Measurements from ENCODE around the gene BHLHE40. TPM values are rescaled to one million over a fixed set of nuclear protein-coding genes. Genes with fewer than 3 reads are reported as not detected.

Gene BHLHE40
- total and polyA plus RNA-seq, 2 of the 13 experiments (the other 11 are each of a cell fraction or from before 2014, with no cell fraction given): 1.8 to 51.0 TPM

DNA sequence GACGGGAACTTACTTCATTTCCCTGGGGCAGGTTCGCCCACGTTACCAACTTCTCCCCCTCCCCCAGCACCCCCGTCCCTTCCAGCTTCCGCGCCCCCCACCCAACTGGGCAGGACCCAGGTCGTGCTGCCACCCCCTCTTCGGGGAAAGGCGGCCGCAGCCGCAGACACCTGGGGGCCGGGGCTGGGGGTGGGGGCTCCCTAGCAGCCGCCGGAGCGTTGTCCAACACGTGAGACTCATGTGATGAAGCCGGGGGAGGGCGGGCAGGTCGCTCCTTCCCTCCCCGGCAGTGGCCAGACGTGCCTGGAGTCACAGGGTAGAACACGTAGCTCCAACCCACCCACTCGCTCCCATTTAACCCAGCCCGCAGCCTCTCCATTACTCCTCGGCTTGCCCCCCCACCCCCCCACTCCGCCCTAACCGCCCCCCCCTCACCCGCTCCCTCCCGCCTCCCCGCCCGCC lies 240 bp upstream of the BHLHE40 start (continued):
- TF ChIP-seq, protein P1, sequence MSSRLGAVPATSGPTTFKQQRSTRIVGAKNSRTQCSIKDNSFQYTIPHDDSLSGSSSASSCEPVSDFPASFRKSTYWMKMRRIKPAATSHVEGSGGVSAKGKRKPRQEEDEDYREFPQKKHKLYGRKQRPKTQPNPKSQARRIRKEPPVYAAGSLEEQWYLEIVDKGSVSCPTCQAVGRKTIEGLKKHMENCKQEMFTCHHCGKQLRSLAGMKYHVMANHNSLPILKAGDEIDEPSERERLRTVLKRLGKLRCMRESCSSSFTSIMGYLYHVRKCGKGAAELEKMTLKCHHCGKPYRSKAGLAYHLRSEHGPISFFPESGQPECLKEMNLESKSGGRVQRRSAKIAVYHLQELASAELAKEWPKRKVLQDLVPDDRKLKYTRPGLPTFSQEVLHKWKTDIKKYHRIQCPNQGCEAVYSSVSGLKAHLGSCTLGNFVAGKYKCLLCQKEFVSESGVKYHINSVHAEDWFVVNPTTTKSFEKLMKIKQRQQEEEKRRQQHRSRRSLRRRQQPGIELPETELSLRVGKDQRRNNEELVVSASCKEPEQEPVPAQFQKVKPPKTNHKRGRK (CRISPR knock-in tag; IDR thresholded peaks at IDR 0.05): no peak
- TF ChIP-seq HNRNPK (IDR thresholded peaks at IDR 0.05; ENCODE audit: low read depth, low read length, poor library complexity, severe bottlenecking) (no peak), HES4 (CRISPR knock-in tag; IDR thresholded peaks at IDR 0.05; ENCODE audit: borderline replicate concordance) (no peak), ZNF747 (CRISPR knock-in tag; IDR thresholded peaks at IDR 0.05; ENCODE audit: borderline replicate concordance) (no peak), KDM3A (CRISPR knock-in tag; IDR thresholded peaks at IDR 0.05; ENCODE audit: low read depth) (no peak), FOXJ3 (CRISPR knock-in tag; IDR thresholded peaks at IDR 0.05; ENCODE audit: borderline replicate concordance) (no peak), MAZ (IDR thresholded peaks at IDR 0.05; ENCODE audit: borderline replicate concordance, low read depth, low read length) (peak; percentile 79), MAZ (CRISPR knock-in tag; IDR thresholded peaks at IDR 0.05; ENCODE audit: low read depth) (no peak), HHEX (CRISPR knock-in tag; IDR thresholded peaks at IDR 0.05) (no peak), ZNF670 (CRISPR knock-in tag; IDR thresholded peaks at IDR 0.05; ENCODE audit: borderline replicate concordance) (0 out of 2 replicates have a peak, but pooled peaks have one; percentile 7), HDAC6 (IDR thresholded peaks at IDR 0.05; ENCODE audit: low read depth, low read length) (no peak), HNRNPUL1 (IDR thresholded peaks at IDR 0.05; ENCODE audit: low read depth, low read length) (no peak), SCMH1 (CRISPR knock-in tag; IDR thresholded peaks at IDR 0.05; ENCODE audit: borderline replicate concordance) (no peak), KAT8 (CRISPR knock-in tag; IDR thresholded peaks at IDR 0.05) (no peak), SMAD1 (CRISPR knock-in tag; IDR thresholded peaks at IDR 0.05; ENCODE audit: borderline replicate concordance, low read depth) (no peak), POLR2A (IDR thresholded peaks at IDR 0.05; ENCODE audit: insufficient read depth in 1 of 2, low read depth in 2 of 2, low read length in 2 of 2) (peak in 1 of 2 experiments; percentile 44; a peak in 1 of 4 replicates)
- TF ChIP-seq, protein P2, sequence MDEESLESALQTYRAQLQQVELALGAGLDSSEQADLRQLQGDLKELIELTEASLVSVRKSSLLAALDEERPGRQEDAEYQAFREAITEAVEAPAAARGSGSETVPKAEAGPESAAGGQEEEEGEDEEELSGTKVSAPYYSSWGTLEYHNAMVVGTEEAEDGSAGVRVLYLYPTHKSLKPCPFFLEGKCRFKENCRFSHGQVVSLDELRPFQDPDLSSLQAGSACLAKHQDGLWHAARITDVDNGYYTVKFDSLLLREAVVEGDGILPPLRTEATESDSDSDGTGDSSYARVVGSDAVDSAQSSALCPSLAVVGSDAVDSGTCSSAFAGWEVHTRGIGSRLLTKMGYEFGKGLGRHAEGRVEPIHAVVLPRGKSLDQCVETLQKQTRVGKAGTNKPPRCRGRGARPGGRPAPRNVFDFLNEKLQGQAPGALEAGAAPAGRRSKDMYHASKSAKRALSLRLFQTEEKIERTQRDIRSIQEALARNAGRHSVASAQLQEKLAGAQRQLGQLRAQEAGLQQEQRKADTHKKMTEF (CRISPR knock-in tag; IDR thresholded peaks at IDR 0.05): no peak
- TF ChIP-seq, protein P3, sequence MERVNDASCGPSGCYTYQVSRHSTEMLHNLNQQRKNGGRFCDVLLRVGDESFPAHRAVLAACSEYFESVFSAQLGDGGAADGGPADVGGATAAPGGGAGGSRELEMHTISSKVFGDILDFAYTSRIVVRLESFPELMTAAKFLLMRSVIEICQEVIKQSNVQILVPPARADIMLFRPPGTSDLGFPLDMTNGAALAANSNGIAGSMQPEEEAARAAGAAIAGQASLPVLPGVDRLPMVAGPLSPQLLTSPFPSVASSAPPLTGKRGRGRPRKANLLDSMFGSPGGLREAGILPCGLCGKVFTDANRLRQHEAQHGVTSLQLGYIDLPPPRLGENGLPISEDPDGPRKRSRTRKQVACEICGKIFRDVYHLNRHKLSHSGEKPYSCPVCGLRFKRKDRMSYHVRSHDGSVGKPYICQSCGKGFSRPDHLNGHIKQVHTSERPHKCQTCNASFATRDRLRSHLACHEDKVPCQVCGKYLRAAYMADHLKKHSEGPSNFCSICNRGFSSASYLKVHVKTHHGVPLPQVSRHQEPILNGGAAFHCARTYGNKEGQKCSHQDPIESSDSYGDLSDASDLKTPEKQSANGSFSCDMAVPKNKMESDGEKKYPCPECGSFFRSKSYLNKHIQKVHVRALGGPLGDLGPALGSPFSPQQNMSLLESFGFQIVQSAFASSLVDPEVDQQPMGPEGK (CRISPR knock-in tag; IDR thresholded peaks at IDR 0.05): peak; percentile 73
- TF ChIP-seq, protein P4, sequence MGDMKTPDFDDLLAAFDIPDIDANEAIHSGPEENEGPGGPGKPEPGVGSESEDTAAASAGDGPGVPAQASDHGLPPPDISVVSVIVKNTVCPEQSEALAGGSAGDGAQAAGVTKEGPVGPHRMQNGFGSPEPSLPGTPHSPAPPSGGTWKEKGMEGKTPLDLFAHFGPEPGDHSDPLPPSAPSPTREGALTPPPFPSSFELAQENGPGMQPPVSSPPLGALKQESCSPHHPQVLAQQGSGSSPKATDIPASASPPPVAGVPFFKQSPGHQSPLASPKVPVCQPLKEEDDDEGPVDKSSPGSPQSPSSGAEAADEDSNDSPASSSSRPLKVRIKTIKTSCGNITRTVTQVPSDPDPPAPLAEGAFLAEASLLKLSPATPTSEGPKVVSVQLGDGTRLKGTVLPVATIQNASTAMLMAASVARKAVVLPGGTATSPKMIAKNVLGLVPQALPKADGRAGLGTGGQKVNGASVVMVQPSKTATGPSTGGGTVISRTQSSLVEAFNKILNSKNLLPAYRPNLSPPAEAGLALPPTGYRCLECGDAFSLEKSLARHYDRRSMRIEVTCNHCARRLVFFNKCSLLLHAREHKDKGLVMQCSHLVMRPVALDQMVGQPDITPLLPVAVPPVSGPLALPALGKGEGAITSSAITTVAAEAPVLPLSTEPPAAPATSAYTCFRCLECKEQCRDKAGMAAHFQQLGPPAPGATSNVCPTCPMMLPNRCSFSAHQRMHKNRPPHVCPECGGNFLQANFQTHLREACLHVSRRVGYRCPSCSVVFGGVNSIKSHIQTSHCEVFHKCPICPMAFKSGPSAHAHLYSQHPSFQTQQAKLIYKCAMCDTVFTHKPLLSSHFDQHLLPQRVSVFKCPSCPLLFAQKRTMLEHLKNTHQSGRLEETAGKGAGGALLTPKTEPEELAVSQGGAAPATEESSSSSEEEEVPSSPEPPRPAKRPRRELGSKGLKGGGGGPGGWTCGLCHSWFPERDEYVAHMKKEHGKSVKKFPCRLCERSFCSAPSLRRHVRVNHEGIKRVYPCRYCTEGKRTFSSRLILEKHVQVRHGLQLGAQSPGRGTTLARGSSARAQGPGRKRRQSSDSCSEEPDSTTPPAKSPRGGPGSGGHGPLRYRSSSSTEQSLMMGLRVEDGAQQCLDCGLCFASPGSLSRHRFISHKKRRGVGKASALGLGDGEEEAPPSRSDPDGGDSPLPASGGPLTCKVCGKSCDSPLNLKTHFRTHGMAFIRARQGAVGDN (CRISPR knock-in tag; IDR thresholded peaks at IDR 0.05): no peak
- TF ChIP-seq, protein P5, sequence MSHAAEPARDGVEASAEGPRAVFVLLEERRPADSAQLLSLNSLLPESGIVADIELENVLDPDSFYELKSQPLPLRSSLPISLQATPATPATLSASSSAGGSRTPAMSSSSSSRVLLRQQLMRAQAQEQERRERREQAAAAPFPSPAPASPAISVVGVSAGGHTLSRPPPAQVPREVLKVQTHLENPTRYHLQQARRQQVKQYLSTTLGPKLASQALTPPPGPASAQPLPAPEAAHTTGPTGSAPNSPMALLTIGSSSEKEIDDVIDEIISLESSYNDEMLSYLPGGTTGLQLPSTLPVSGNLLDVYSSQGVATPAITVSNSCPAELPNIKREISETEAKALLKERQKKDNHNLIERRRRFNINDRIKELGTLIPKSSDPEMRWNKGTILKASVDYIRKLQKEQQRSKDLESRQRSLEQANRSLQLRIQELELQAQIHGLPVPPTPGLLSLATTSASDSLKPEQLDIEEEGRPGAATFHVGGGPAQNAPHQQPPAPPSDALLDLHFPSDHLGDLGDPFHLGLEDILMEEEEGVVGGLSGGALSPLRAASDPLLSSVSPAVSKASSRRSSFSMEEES (CRISPR knock-in tag; IDR thresholded peaks at IDR 0.05): 0 out of 2 replicates have a peak, but pooled peaks have one; percentile 51
